ENCODE measurements around the gene ITGB1. TPM values are rescaled to one million over a fixed set of nuclear protein-coding genes. Genes with fewer than 3 reads are reported as not detected.

ITGB1 gene
- total RNA-seq, 2 experiments from 2014 or later: 45.1 to 45.4 TPM

DNA sequence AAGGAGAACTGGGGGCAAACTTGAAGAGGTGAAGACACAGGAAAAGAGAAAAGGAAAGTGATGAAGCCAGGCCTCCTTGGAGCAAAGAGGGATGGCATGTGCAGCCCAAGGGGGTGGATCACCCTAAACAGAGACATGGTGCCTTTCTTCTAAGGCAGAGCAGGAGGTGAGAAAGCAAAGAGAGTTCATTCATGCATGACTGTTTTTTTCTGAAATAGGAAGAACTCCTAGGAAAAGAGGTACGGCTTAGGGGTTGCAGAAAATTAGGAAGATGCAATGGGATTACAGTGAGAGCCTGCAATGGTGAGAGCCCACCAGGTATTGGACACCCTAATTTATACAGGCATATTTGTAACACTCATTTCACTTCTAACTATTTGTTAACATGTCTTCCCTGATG lies 15.9 kb downstream of the ITGB1 start:
- H3K9me3 Mint-ChIP-seq: no peaks in the 10 kb centered on the region
- TF ChIP-seq, protein P1, sequence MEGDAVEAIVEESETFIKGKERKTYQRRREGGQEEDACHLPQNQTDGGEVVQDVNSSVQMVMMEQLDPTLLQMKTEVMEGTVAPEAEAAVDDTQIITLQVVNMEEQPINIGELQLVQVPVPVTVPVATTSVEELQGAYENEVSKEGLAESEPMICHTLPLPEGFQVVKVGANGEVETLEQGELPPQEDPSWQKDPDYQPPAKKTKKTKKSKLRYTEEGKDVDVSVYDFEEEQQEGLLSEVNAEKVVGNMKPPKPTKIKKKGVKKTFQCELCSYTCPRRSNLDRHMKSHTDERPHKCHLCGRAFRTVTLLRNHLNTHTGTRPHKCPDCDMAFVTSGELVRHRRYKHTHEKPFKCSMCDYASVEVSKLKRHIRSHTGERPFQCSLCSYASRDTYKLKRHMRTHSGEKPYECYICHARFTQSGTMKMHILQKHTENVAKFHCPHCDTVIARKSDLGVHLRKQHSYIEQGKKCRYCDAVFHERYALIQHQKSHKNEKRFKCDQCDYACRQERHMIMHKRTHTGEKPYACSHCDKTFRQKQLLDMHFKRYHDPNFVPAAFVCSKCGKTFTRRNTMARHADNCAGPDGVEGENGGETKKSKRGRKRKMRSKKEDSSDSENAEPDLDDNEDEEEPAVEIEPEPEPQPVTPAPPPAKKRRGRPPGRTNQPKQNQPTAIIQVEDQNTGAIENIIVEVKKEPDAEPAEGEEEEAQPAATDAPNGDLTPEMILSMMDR (IDR thresholded peaks at IDR 0.05): no peak
- CTCF ChIA-PET: no interaction called here
- no peak overlapping the region for H3K27ac Mint-ChIP-seq
- H3K27me3 Mint-ChIP-seq: no peaks in the 10 kb centered on the region
- no peak for DNase-seq
- H3K36me3 Mint-ChIP-seq (ENCODE audit: low read depth): peaks cover 3% of the 10 kb centered on the region
- no peak overlapping the region for H3K4me3 Mint-ChIP-seq
- intact Hi-C loops (cut with micrococcal nuclease): no loop called here
- no peak for ATAC-seq
- POLR2A ChIA-PET: no interaction called here
- peaks cover 32% of the 10 kb centered on the region for H3K4me1 Mint-ChIP-seq (ENCODE audit: low read depth)

DNA sequence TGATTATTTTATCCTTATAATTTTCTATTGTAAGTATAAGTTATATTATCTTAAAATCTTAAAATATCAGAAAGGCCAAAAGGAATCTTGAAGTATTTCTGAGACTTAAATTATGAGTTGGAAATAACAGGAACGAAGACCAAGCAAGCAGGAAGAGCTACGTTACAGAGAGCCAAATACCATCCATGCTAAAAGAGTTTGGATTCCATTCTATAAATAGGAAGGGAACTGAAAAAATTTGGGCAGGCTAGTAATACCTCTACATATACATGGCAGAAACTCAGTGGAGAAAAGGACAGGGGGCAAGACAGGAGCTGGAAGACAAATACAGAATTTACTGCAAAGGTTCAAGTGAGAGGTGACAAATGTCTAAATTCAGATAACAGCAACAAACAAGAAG lies 16.7 kb downstream of the ITGB1 start:
- ChIA-PET POLR2A (no interaction called here), CTCF (interaction anchor here (1.0 kb wide), 1 partner anchor 12 kb away, joined by 3 read pairs; no protein-coding TSS in a partner anchor)
- peaks cover 32% of the 10 kb centered on the region for H3K4me1 Mint-ChIP-seq (ENCODE audit: low read depth)
- ATAC-seq: no peak
- no peak overlapping the region for H3K4me3 Mint-ChIP-seq
- TF ChIP-seq, protein P1 (IDR thresholded peaks at IDR 0.05): no peak
- no peaks in the 10 kb centered on the region for H3K9me3 Mint-ChIP-seq
- H3K27me3 Mint-ChIP-seq: no peaks in the 10 kb centered on the region
- no peak overlapping the region for H3K27ac Mint-ChIP-seq
- DNase-seq: no peak
- intact Hi-C loops (cut with micrococcal nuclease): no loop called here
- peaks cover 3% of the 10 kb centered on the region for H3K36me3 Mint-ChIP-seq (ENCODE audit: low read depth)

DNA sequence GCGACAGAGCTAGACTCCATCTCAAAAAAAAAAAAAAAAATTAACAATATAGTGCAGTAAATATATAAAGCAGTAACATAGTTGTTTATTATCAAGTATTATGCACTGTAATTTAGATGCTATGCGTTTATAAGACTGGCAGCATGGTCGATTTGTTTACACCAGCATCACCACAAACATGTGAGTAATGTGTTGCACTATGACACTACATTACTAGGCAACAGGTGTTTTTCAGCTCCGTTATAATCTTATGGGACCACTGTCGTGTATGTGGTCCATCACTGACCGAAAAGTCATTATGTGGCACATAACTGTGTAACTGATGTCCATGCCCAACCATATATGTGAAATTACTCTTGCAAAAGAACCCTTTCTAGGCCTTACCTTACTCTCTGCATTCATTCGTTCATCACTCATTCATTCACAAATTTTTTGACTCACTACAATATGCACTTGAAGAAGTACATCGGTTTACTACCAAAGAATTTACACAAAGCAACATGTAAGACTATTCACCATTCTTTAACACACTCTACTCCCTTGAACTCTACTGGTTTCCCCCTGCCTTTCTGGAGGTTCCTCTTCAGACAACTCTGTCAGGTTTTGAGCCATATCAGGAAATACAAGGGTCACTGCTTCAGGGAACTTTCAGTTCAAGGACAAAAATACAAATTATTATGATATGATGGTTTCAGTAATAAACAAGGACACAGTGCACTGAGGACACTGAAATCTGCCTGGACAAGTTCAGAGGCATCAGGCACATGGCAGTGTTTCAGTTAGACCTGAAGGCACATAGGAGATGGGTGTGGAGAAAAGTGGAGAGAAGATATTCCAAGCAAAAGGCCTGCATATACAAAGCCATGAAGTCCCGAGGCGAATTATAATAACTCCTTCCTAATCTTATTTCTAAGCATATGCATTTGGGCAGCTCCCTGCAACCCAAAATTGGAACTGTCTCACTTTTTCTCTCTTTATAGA lies 17.4 kb downstream of the ITGB1 start:
- Mint-ChIP-seq H3K27me3 (no peaks in the 10 kb centered on the region), H3K4me3 (no peak overlapping the region), H3K27ac (no peak overlapping the region), H3K36me3 (ENCODE audit: low read depth) (peaks cover 6% of the 10 kb centered on the region), H3K4me1 (ENCODE audit: low read depth) (peaks cover 32% of the 10 kb centered on the region), H3K9me3 (no peaks in the 10 kb centered on the region)
- intact Hi-C loops (cut with micrococcal nuclease): no loop called here
- DNase-seq (no peak), ATAC-seq (no peak)
- TF ChIP-seq, protein P1 (IDR thresholded peaks at IDR 0.05): no peak
- CTCF ChIA-PET: interaction anchor here (1.0 kb wide), 1 partner anchor 11 kb away, joined by 3 read pairs; no protein-coding TSS in a partner anchor
- POLR2A ChIA-PET: no interaction called here

DNA sequence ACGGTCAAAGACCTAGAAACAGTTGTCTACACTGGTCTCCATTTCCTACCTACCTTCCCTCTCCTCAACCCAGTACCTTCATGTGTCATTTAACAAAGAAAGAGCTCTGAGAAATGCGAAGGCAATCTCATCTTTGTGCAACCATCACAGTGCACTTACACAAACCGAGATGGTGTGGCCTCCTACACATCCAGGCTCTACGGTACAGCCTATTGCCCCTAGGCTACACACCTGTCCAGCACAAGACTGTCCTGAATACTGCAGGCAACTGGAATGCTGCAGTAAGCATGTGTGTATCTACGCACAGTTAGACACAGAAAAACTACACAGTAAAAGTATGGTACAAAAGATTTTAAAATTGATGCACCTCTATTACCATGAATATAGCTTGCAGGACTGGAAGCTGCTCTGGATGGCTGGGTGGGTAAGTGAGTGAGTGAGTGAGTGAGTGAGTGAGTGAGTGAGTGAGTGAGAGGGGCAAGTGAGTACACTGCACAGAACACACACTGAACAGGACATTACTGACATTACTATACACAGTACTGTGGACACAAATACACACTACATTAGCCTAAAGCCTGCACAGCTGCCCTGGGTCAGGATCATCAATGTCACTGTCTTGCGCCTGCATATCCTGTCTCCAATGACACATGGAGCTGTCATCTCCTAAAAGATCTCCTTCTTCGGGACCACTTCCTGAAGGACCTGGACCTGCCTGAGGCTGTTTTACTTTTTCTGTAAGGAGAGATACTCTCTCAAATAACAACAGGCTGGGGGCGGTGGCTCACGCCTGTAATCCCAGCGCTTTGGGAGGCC lies 18.5 kb downstream of the ITGB1 start:
- H3K9me3 Mint-ChIP-seq: no peaks in the 10 kb centered on the region
- intact Hi-C loops (cut with micrococcal nuclease): no loop called here
- H3K36me3 Mint-ChIP-seq (ENCODE audit: low read depth): peaks cover 7% of the 10 kb centered on the region
- no peaks in the 10 kb centered on the region for H3K27me3 Mint-ChIP-seq
- TF ChIP-seq, protein P1 (IDR thresholded peaks at IDR 0.05): no peak
- no peak overlapping the region for H3K4me3 Mint-ChIP-seq
- ATAC-seq (no peak), DNase-seq (no peak)
- H3K4me1 Mint-ChIP-seq (ENCODE audit: low read depth): peaks cover 32% of the 10 kb centered on the region
- CTCF ChIA-PET: interaction anchor here (1.2 to 1.4 kb wide), 2 partner anchors 9 to 13 kb away, joined by 3 to 4 read pairs; no protein-coding TSS in a partner anchor
- POLR2A ChIA-PET: interaction anchor here (1.1 kb wide), 1 partner anchor 17 kb away, joined by 3 read pairs; no protein-coding TSS in a partner anchor
- H3K27ac Mint-ChIP-seq: no peak overlapping the region

Measured in activated CD8-positive, alpha-beta T cell treated with anti-CD3 and anti-CD28 coated beads for 36 hours (primary cell).